H7 (cell line): Measurements from ENCODE around the gene CLCNKB. TPM values are rescaled to one million over a fixed set of nuclear protein-coding genes. Genes with fewer than 3 reads are reported as not detected.

Experiments
- DNase-seq: peaks from one replicate; pipeline ENCODE4 v3.0.0; 2012
- H3K27me3 ChIP-seq: 2 replicates; pipeline ENCODE4 v1.6.0; 2011; ENCODE audit warnings: mild to moderate bottlenecking, low read length; ENCODE audit not compliant: control insufficient read depth, insufficient read depth
- H3K36me3 ChIP-seq: replicated peaks from 2 replicates; pipeline ENCODE4 v1.5.1; 2011; ENCODE audit warnings: low read length; ENCODE audit not compliant: control insufficient read depth, insufficient read depth
- H3K4me3 ChIP-seq: 2 replicates; pipeline ENCODE4 v1.5.1; 2011; ENCODE audit warnings: low read depth, mild to moderate bottlenecking, control low read depth, low read length, moderate library complexity; ENCODE audit not compliant: insufficient read depth
- total RNA-seq: library from RNA; depleted of rRNA; stranded (reverse); fragments of >200 nt; shearing (Covaris generic); gene quantifications from 2 replicates; pipeline ENCODE4 v1.2.3, GENCODE V29; 2014; rRNA removed

The CLCNKB gene
- total RNA-seq, 1 experiment from 2014 or later = 2.8 TPM

- no peaks in the 10 kb centered on the region for H3K27me3 ChIP-seq
- no peak overlapping the region for H3K4me3 ChIP-seq
- H3K36me3 ChIP-seq = no peaks in the 10 kb centered on the region
- peak; percentile 7 for DNase-seq
Measured at GRCh38 chr1:16092923-16093511, 49.4 kb downstream of the CLCNKB start.

- no peaks in the 10 kb centered on the region for H3K36me3 ChIP-seq
- no peak overlapping the region for H3K4me3 ChIP-seq
- no peaks in the 10 kb centered on the region for H3K27me3 ChIP-seq
- no peak for DNase-seq
Measured at GRCh38 chr1:16093611-16094010, 50.0 kb downstream of the CLCNKB start.

GRCh38 chr1:16094453-16095158 lies 51.0 kb downstream of the CLCNKB start:
- no peaks in the 10 kb centered on the region for H3K27me3 ChIP-seq
- peak; percentile 8 for DNase-seq
- H3K4me3 ChIP-seq = no peak overlapping the region
- H3K36me3 ChIP-seq = no peaks in the 10 kb centered on the region

- H3K36me3 ChIP-seq = no peaks in the 10 kb centered on the region
- H3K27me3 ChIP-seq = no peaks in the 10 kb centered on the region
- peak; percentile 11 for DNase-seq
- H3K4me3 ChIP-seq = no peak overlapping the region
Measured at GRCh38 chr1:16095447-16095846, 51.9 kb downstream of the CLCNKB start.

GRCh38 chr1:16099412-16099811 lies 55.8 kb downstream of the CLCNKB start:
- no peaks in the 10 kb centered on the region for H3K27me3 ChIP-seq
- no peak overlapping the region for H3K4me3 ChIP-seq
- H3K36me3 ChIP-seq = no peaks in the 10 kb centered on the region
- no peak for DNase-seq

- no peaks in the 10 kb centered on the region for H3K36me3 ChIP-seq
- peak; percentile 4 for DNase-seq
Measured at GRCh38 chr1:16101623-16102022, 58.0 kb downstream of the CLCNKB start.

More at GRCh38 chr1:16101623-16102022, 58.0 kb downstream of the CLCNKB start:
- no peaks in the 10 kb centered on the region for H3K27me3 ChIP-seq
- H3K4me3 ChIP-seq = no peak overlapping the region

Other genes with a start within 250 kb of the CLCNKB start
- 9.3 and 14.5 TPM in 2 replicates for gene UQCRHL, start 236.1 kb upstream of the CLCNKB start, total RNA-seq
- 19.9 and 32.9 TPM in 2 replicates for gene SPEN, start 196.1 kb upstream of the CLCNKB start, total RNA-seq
- 53.5 and 62.6 TPM in 2 replicates for gene ZBTB17, start 67.7 kb upstream of the CLCNKB start, total RNA-seq
- 0.15 and 0.28 TPM in 2 replicates for gene SRARP, start 39.5 kb upstream of the CLCNKB start, total RNA-seq
- 0.07 TPM in 1 of 2 replicates, not detected in the other for gene HSPB7, start 25.7 kb upstream of the CLCNKB start, total RNA-seq
- gene CLCNKA, start 21.7 kb upstream of the CLCNKB start, total RNA-seq = 0.10 and 0.85 TPM in 2 replicates
- gene FAM131C, start 29.9 kb downstream of the CLCNKB start, total RNA-seq = 0.26 and 0.45 TPM in 2 replicates
- 43.3 and 63.5 TPM in 2 replicates for gene EPHA2, start 112.3 kb downstream of the CLCNKB start, total RNA-seq
- 16.2 and 21.0 TPM in 2 replicates for gene ARHGEF19, start 168.9 kb downstream of the CLCNKB start, total RNA-seq
- gene CPLANE2, start 193.4 kb downstream of the CLCNKB start, total RNA-seq = 6.4 and 9.1 TPM in 2 replicates